HPDE6-E6E7 (cell line): ENCODE measurements around the gene FRMD3.

ENCODE experiments used
- DNase-seq: peaks from one replicate; pipeline ENCODE4 v3.0.0; 2011; ENCODE audit warnings: missing footprints; ENCODE audit errors: extremely low spot score

FRMD3 gene

GRCh38 chr9:83473488-83473971 is 64.7 kb downstream of the FRMD3 start:
- no peak for DNase-seq

- no peak for DNase-seq
Measured at GRCh38 chr9:83472764-83473163, 65.4 kb downstream of the FRMD3 start.

GRCh38 chr9:83472221-83472665 is 66.0 kb downstream of the FRMD3 start:
- DNase-seq: no peak

- no peak for DNase-seq
Measured at GRCh38 chr9:83471241-83471640, 67.0 kb downstream of the FRMD3 start.

- DNase-seq: no peak
Measured at GRCh38 chr9:83469722-83470121, 68.5 kb downstream of the FRMD3 start.

- no peak for DNase-seq
Measured at GRCh38 chr9:83468821-83469220, 69.4 kb downstream of the FRMD3 start.

GRCh38 chr9:83466877-83467276 is 71.3 kb downstream of the FRMD3 start:
- no peak for DNase-seq

DNA sequence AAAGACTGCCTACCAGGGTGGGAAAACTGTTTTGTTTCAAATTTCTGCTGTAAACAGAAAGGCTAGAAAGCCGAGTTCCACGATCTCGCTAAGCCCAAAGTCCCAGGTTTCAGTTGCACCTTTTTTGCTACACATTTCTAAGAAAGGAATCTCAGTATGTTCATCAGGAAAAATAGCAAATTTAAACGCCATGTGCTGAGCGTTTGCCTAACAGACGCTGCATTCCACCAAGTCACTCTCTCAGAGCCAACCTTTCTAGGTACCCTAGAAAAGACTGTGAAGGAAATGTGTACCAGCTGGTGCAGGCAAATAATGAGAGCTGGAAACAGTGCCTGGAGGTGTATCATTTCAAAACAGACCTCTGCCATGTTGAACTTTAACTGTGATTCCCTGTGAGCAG is 71.8 kb downstream of the FRMD3 start:
- DNase-seq: no peak

DNA sequence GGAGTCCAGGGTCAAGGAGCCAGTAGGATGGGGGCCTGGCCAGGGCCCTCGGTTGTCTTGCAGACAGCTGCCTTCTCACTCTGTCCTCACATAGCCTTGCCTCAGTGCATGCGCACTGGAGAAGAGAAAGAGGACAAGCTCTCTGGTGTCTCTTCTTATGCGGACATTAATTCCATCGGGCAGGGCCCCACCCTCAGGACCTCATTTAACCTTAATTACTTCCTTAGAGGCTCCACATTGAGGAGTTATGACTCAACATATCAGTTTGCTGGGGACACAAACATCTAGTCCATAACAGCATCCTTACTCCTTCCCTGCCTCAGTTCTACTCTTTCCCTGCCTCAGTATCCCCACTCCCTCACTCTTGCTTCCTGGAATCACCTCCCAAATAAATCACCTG is 78.4 kb downstream of the FRMD3 start:
- DNase-seq: no peak

DNA sequence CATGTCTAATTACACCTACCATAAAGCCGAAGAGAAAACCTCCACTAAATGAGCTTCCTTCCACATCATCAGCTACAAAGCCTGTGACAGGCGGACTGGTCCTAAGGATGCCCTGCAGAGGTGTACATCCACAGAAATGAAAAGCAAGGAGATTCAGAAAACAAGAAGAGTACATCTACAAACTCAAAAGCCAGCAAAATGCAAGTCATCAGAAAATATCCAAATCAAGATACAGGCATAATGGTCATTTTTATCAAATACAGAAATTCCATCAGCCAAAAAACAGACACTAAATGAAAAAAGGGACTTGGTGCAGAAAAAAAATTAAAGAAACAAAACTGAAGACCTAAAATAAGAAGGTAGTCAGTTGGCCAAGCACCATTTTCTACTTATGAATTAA is 79.7 kb downstream of the FRMD3 start:
- no peak for DNase-seq

DNA sequence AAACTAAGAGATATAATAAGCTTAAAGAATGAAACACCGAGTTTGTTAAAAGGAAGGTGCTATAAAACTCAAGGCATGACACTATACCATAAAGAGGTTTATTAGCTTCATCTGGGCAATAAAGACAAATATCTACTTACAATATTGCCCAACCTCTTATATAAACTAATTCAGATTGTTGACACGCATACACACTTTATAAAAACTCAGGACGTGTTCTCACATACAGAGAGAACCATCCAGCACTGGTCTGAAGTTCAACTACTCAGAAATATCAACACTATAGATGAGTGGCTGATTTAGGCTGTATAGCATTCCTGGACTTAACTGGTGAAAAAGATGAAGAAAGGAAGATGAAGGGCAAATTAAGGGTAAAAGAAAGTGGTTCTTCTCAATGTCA is 81.2 kb downstream of the FRMD3 start:
- DNase-seq: no peak

- DNase-seq: no peak
Measured at GRCh38 chr9:83456226-83456625, 82.0 kb downstream of the FRMD3 start.

- DNase-seq: no peak
Measured at GRCh38 chr9:83454076-83454475, 84.1 kb downstream of the FRMD3 start.

GRCh38 chr9:83451308-83451707 is 86.9 kb downstream of the FRMD3 start:
- DNase-seq: no peak

GRCh38 chr9:83449983-83450382 is 88.2 kb downstream of the FRMD3 start:
- DNase-seq: no peak

DNA sequence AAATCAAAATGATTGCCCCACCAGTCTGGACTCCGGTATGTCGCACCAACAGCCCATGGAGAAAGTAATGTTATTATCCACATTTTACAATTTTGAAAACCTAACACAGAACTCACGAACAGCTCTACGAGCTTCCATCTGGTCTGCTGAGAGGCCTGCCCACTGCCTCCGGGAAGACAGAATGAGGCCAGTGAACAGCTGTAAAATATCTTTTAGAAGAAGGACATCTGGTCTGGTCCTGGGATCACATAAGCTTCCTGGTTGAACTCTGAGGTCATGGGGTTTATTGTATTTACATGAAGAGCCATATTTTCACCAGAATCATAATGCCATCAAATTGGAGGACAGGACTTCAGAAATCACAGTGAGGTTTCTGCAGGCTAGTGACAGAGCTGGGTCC is 89.0 kb downstream of the FRMD3 start:
- no peak for DNase-seq

DNA sequence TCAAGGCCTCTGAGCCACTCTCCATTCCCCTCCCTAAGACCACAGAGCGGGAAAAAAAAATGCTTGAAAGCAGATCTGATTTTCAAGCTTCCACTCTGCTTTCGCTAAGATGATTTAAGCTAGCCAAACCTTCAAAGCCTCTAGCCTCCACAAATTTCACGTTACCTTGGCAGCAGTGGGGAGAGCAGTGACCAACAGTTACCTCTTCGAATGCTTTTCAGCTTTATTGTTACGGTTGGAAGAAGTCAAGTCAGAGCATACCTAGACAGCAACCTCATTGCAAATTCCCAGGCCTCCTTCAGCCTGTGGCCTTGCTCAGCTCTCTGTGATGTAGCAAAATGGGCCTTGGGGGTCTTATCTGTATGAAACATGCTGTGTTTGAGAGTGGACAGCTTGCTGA is 89.6 kb downstream of the FRMD3 start:
- no peak for DNase-seq

DNA sequence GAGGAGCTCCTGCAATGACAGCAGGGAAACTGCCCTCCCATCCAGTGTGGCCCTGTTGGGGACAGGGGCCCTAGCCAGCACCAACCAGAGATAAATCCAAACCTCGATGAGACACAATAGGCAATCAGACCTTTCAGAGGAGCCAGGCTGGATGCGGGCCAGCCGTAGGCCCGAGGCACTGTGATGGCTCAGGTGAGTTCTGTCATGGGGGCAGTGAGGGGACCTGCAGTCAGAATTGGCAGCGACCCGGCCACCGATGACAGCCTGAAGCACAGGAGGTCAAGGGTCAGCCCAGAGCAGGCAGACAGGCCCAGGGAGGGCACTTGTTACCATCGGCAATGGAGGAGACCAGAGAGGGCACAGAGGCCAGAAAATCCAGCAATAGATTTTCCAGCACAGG is 90.8 kb downstream of the FRMD3 start:
- DNase-seq: no peak

DNA sequence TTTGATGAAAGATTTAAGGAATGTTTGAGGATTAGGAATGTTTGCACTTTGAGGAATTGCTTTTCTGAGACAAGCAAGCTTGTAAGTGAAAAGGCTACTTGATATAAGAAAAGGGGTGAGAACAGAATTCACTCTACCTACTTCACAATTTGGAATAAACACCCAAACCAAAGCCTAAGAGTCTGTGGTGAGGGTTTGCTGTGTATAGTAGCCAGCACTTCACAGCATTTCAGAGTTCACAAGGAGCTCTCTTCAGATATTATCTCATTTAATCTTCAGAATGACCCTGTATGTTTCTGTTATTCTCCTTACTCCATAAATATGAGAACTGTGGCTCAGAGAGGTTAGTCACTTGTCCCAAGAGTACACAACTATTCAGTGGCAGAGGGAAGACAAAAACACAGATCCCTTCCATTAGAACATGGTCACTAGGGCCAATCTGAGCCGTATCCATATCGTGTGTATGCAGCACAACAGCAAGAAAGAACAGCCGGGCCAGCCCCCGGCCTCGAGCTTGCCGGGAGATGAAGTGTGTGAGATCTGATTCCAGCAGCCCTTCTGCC is 92.4 kb downstream of the FRMD3 start:
- no peak for DNase-seq

DNA sequence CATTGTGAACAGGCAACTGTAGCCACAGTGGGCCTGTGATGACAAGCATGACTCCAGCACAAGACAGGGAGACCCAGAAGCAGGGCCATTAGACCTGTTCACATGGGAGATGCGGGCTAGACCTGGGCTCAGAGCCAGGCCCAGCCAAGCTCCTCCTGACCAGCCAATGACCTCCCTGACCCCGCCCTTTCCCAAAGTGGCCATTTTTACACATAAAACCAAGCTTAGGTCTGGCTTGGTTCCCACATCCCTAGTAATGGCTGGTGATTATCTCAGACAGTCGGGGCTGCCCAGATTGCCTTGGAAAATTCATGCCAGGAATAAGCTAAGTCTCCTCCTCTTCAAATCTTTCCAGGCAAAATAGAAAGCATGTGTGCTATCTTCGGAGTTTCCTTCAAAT is 94.1 kb downstream of the FRMD3 start:
- DNase-seq: no peak

DNA sequence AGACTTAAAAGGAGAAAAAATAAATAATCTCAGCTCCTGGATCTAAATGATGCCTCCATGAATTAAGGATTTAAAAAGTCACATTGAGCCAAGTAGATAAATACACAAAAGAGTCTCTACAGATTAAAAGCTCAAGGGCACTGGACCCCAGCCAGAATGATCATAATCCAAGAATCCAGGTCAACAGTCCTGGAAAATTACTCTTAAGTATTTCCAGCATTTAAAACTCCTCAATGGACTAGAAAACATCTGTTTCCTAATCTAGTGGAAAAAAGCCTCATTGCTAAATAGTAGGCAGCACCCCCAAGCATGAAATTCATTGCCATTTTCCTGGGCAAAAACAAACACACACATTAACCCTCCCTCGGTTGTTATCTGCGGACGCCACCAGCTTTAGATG is 96.8 kb downstream of the FRMD3 start:
- DNase-seq: no peak

GRCh38 chr9:83440641-83441040 is 97.6 kb downstream of the FRMD3 start:
- no peak for DNase-seq

- DNase-seq: no peak
Measured at GRCh38 chr9:83435301-83435700, 102.9 kb downstream of the FRMD3 start.

- no peak for DNase-seq
Measured at GRCh38 chr9:83434254-83434653, 103.9 kb downstream of the FRMD3 start.
